RWPE2 (cell line): ENCODE results near the gene GP2.

Source experiments
- ATAC-seq: fragments of 200-7000 bp; cut with Tn5 transposase; 3 replicates; pipeline ENCODE4 v1.9.1; 2021; ENCODE audit warnings: low read depth
- DNase-seq: peaks from one replicate; pipeline ENCODE4 v3.0.0-alpha.2; 2020; ENCODE audit warnings: low spot score
- H3K27ac ChIP-seq: fragments of 450-650 bp; 2 replicates; pipeline ENCODE4 v1.5.1; 2017; ENCODE audit warnings: mild to moderate bottlenecking; ENCODE audit not compliant: poor library complexity, severe bottlenecking
- H3K27me3 ChIP-seq: fragments of 250-450 bp; sonication (Bioruptor Pico); 2 replicates; pipeline ENCODE4 v1.5.1; 2021; ENCODE audit warnings: mild to moderate bottlenecking, moderate library complexity; ENCODE audit not compliant: insufficient read depth, poor library complexity, severe bottlenecking
- H3K36me3 ChIP-seq: fragments of 250-450 bp; sonication (Bioruptor Pico); 2 replicates; pipeline ENCODE4 v1.5.1; 2020; ENCODE audit warnings: low read depth, mild to moderate bottlenecking, moderate library complexity
- H3K4me1 ChIP-seq: fragments of 250-450 bp; sonication (Bioruptor Pico); 2 replicates; pipeline ENCODE4 v1.5.1; 2021; ENCODE audit warnings: mild to moderate bottlenecking, moderate library complexity; ENCODE audit not compliant: insufficient read depth, poor library complexity, severe bottlenecking
- H3K4me3 ChIP-seq: fragments of 250-450 bp; sonication (Bioruptor Pico); 2 replicates; pipeline ENCODE4 v1.5.1; 2021; ENCODE audit warnings: mild to moderate bottlenecking, moderate library complexity; ENCODE audit not compliant: severe bottlenecking
- H3K9me3 ChIP-seq: fragments of 250-450 bp; sonication (Bioruptor Pico); 2 replicates; pipeline ENCODE4 v1.5.1; 2021; ENCODE audit warnings: mild to moderate bottlenecking, moderate library complexity; ENCODE audit not compliant: severe bottlenecking
- CTCF ChIP-seq: fragments of 450-650 bp; IDR thresholded peaks from one replicate; pipeline ENCODE4 v1.5.1; 2017; ENCODE audit warnings: mild to moderate bottlenecking, moderate library complexity; ENCODE audit not compliant: poor library complexity, severe bottlenecking

The GP2 gene

GRCh38 chr16:20308801-20309590 is 18.3 kb downstream of the GP2 start:
- ATAC-seq (no peak), DNase-seq (no peak)

GRCh38 chr16:20308266-20308665 is 19.0 kb downstream of the GP2 start:
- DNase-seq (no peak), ATAC-seq (no peak)
- Histone ChIP-seq H3K4me3 (no peak overlapping the region), H3K27ac (no peak overlapping the region), H3K9me3 (no peaks in the 10 kb centered on the region), H3K4me1 (no peaks in the 10 kb centered on the region), H3K36me3 (no peaks in the 10 kb centered on the region), H3K27me3 (no peaks in the 10 kb centered on the region)
- TF ChIP-seq CTCF = no peak

More at GRCh38 chr16:20308801-20309590, 18.3 kb downstream of the GP2 start:
- no peak for TF ChIP-seq CTCF
- H3K27me3 ChIP-seq = no peaks in the 10 kb centered on the region
- no peak overlapping the region for H3K27ac ChIP-seq
- no peaks in the 10 kb centered on the region for H3K36me3 ChIP-seq
- no peak overlapping the region for H3K4me3 ChIP-seq
- H3K4me1 ChIP-seq = no peaks in the 10 kb centered on the region
- no peaks in the 10 kb centered on the region for H3K9me3 ChIP-seq

- Histone ChIP-seq H3K36me3 (no peaks in the 10 kb centered on the region), H3K27me3 (no peaks in the 10 kb centered on the region), H3K4me3 (no peak overlapping the region), H3K4me1 (no peaks in the 10 kb centered on the region), H3K9me3 (no peaks in the 10 kb centered on the region), H3K27ac (no peak overlapping the region)
- DNase-seq = no peak
- ATAC-seq = no peak
- no peak for TF ChIP-seq CTCF
These were observed 19.5 kb downstream of the GP2 start for GRCh38 chr16:20307791-20308190.

- Histone ChIP-seq H3K36me3 (no peaks in the 10 kb centered on the region), H3K27me3 (no peaks in the 10 kb centered on the region), H3K4me1 (no peaks in the 10 kb centered on the region), H3K9me3 (no peaks in the 10 kb centered on the region), H3K4me3 (no peak overlapping the region), H3K27ac (no peak overlapping the region)
- DNase-seq (no peak), ATAC-seq (no peak)
- TF ChIP-seq CTCF = no peak
These were observed 20.1 kb downstream of the GP2 start for GRCh38 chr16:20307240-20307671.

GRCh38 chr16:20306401-20306800 is 20.9 kb downstream of the GP2 start:
- no peaks in the 10 kb centered on the region for H3K27me3 ChIP-seq
- no peak for TF ChIP-seq CTCF
- H3K9me3 ChIP-seq = no peaks in the 10 kb centered on the region
- H3K27ac ChIP-seq = no peak overlapping the region
- ATAC-seq (no peak), DNase-seq (no peak)
- H3K4me1 ChIP-seq = no peaks in the 10 kb centered on the region
- H3K36me3 ChIP-seq = no peaks in the 10 kb centered on the region
- no peak overlapping the region for H3K4me3 ChIP-seq
